ENCODE measurements around the gene PDCD4. TPM values are rescaled to one million over a fixed set of nuclear protein-coding genes. Genes with fewer than 3 reads are reported as not detected.

The PDCD4 gene
- total and polyA plus RNA-seq, 2 of the 13 experiments (the other 11 are each of a cell fraction or from before 2014, with no cell fraction given) = 22.8 to 56.2 TPM

DNA sequence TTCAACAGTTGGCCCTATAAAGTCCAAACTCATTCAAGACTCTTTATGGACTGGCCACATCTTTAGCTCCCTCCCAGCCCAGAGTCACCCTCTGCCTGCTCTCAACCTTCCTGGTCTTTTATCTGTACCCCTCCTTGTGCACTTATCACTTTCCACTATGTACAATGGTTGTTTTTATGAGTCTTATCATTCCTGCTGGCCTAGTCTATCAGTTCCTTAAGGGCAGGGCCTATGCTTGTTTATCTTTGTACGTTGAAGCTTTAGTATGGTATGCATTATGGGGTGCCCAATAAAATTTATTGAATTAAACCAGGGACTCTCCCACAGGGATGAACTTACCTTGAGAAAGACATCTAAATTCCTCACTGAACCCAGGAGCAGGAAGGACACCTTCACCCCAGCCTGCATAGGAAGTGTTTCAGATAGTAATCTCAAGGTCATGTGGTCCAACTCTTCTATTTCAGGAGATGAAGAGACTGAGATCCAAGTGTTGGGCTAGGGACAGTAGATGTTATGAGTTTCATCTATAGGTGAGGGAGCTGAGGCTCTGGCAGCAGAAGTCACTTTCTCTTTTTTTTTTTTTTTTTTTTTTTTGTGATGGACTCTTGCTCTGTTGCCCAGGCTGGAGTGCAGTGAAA, 13.3 kb upstream of the PDCD4 start:
- H3K27ac ChIP-seq (ENCODE audit: extremely low read length, insufficient read depth, low read length) = no peak overlapping the region

More for the DNA sequence above, 13.3 kb upstream of the PDCD4 start:
- Histone ChIP-seq H3K79me2 (ENCODE audit: insufficient read depth, low read length) (no peaks in the 10 kb centered on the region), H3K4me3 (replicated peaks in 1 of 3; ENCODE audit: insufficient read depth in 1 of 3, low read depth in 2 of 3, low read length in 3 of 3) (0 out of 6 replicates have a peak overlapping the region, but pooled peaks of 1 of the 3 experiments have one; percentile 53), H3K9ac (ENCODE audit: insufficient read depth, low read depth, low read length) (0 out of 2 replicates have a peak overlapping the region, but pooled peaks have one; percentile 11), H3K36me3 (replicated peaks in 1 of 2; ENCODE audit: control insufficient read depth in 1 of 2, insufficient read depth in 2 of 2, low read length in 2 of 2) (no peaks in the 10 kb centered on the region), H4K20me1 (ENCODE audit: insufficient read depth, low read length) (no peaks in the 10 kb centered on the region), H3K4me2 (ENCODE audit: low read depth, low read length) (peak overlapping the region; percentile 95), H3K27me3 (ENCODE audit: control insufficient read depth in 1 of 2, insufficient read depth in 2 of 2, low read length in 2 of 2) (no peaks in the 10 kb centered on the region), H3K4me1 (ENCODE audit: insufficient read depth, low read length) (peaks cover 59% of the 10 kb centered on the region), H2AFZ (ENCODE audit: low read length) (no peak overlapping the region), H3K9me3 (ENCODE audit: low read length) (no peaks in the 10 kb centered on the region)
- intact Hi-C loops (cut with micrococcal nuclease; ENCODE audit: unreplicated experiment) (no loop called here), in situ Hi-C loops (cut with HindIII; ENCODE audit: extremely low pct_ligation_motif_present, low pct_unique_long_range_greater_than_20kb) (no loop called here)
- no peak for FAIRE-seq
- TF ChIP-seq, protein P1, sequence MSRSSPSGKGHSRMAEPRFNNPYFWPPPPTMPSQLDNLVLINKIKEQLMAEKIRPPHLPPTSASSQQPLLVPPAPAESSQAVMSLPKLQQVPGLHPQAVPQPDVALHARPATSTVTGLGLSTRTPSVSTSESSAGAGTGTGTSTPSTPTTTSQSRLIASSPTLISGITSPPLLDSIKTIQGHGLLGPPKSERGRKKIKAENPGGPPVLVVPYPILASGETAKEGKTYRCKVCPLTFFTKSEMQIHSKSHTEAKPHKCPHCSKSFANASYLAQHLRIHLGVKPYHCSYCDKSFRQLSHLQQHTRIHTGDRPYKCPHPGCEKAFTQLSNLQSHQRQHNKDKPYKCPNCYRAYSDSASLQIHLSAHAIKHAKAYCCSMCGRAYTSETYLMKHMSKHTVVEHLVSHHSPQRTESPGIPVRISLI (CRISPR knock-in tag; IDR thresholded peaks at IDR 0.05; ENCODE audit: borderline replicate concordance) = peak; percentile 76; the same call in 1 of the 2 replicates
- TF ChIP-seq, protein P2, sequence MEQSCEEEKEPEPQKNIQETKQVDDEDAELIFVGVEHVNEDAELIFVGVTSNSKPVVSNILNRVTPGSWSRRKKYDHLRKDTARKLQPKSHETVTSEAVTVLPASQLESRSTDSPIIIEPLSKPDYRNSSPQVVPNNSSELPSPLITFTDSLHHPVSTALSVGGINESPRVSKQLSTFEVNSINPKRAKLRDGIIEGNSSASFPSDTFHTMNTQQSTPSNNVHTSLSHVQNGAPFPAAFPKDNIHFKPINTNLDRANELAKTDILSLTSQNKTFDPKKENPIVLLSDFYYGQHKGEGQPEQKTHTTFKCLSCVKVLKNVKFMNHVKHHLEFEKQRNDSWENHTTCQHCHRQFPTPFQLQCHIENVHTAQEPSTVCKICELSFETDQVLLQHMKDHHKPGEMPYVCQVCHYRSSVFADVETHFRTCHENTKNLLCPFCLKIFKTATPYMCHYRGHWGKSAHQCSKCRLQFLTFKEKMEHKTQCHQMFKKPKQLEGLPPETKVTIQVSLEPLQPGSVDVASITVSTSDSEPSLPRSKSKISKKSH (CRISPR knock-in tag; IDR thresholded peaks at IDR 0.05; ENCODE audit: borderline replicate concordance) = no peak
- TF ChIP-seq HNF4A (CRISPR knock-in tag; IDR thresholded peaks at IDR 0.05) = 0 out of 2 replicates have a peak, but pooled peaks have one; percentile 26
- ChIA-PET POLR2A (interaction anchor here (1.5 to 4.8 kb wide), 7 partner anchors 11 to 60 kb away, joined by 3 to 53 read pairs (median 6); partner anchors contain the start of genes BBIP1, PDCD4 and SHOC2), CTCF (ENCODE audit: low intra/inter-chr PET ratio, low total read pairs) (no interaction called here)
- no TSS peak for BruUV-seq (replicated peaks)
- ATAC-seq = peak; percentile 15; the same call in 2 of the 3 replicates
- DNase-seq (ENCODE audit: low spot score) = no peak
- WGBS (ENCODE audit: low lambda C conversion rate) = 0% methylated on average over 1 of the region's 1 CpG
